ENCODE results near the gene SC5D.
A peak's percentile ranks its signal among the peaks of the same experiment; 100 is the strongest.

SC5D gene

DNA sequence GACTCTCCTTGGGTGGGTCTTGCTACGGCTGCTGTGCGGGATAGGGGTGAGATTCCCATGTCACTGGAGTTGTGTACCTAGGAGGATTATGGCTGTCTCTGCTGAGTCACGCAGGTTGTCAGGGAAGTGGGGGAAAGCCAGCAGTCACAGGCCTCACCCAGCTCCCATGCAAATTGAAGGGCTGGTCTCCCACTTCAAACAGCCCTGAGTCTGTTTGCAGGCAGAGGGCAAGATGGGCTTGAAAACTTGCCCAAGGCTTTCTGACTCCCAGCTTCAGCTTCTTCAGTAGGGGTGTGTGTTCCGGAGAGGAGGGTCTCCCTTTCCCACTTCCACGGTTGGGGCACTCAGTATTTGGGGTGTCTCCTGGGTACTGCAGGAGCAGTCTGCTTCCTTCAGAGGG is 10.9 kb upstream of the SC5D start:
- TF ChIP-seq POLR2AphosphoS5 (IDR thresholded peaks at IDR 0.05; ENCODE audit: borderline replicate concordance, low read depth, low read length) (no peak), EZH2 (IDR thresholded peaks at IDR 0.05) (no peak), FOXP2 (optimal IDR thresholded peaks at IDR 0.05; ENCODE audit: control extremely low read depth, extremely low read length, insufficient read depth) (no peak)
- no peak overlapping the region for H3K27ac ChIP-seq
- no peak overlapping the region for H3K4me3 ChIP-seq
- no peaks in the 10 kb centered on the region for H3K36me3 ChIP-seq (ENCODE audit: insufficient read depth, low read length)
- H3K9ac ChIP-seq (ENCODE audit: insufficient read length), result no peak overlapping the region
- no peaks in the 10 kb centered on the region for H3K9me3 ChIP-seq (ENCODE audit: low read depth, low read length)
- DNase-seq (ENCODE audit: low read depth, low spot score), result no peak

DNA sequence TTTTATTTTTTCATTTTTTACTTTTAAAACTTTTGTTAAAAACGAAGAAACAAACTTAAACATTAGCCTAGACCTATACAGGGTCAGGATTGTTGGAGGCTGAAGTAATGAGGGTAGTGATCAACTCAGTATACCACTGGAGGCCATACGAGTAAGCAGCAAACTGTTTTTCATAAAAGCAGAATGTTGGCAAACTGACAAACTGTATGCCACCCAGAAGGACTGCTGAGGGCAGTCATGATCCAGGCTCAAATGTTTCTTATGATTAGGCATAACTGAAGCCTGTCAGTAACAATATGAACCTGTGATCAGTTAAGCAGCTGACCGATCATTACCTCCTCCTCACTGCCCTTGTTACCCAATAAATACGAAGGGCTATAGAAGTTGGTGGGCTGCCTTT is 10.2 kb upstream of the SC5D start:
- TF ChIP-seq FOXP2 (optimal IDR thresholded peaks at IDR 0.05; ENCODE audit: control extremely low read depth, extremely low read length, insufficient read depth), result no peak
- H3K36me3 ChIP-seq (ENCODE audit: insufficient read depth, low read length), result no peaks in the 10 kb centered on the region
- DNase-seq (ENCODE audit: low read depth, low spot score), result no peak
- no peak overlapping the region for H3K9ac ChIP-seq (ENCODE audit: insufficient read length)
- no peaks in the 10 kb centered on the region for H3K9me3 ChIP-seq (ENCODE audit: low read depth, low read length)
- no peak overlapping the region for H3K27ac ChIP-seq
- no peak overlapping the region for H3K4me3 ChIP-seq

- Histone ChIP-seq H3K9me3 (ENCODE audit: low read depth, low read length) (no peaks in the 10 kb centered on the region), H3K4me3 (no peak overlapping the region), H3K9ac (ENCODE audit: insufficient read length) (no peak overlapping the region), H3K36me3 (ENCODE audit: insufficient read depth, low read length) (no peaks in the 10 kb centered on the region), H3K27ac (no peak overlapping the region)
- no peak for TF ChIP-seq FOXP2 (optimal IDR thresholded peaks at IDR 0.05; ENCODE audit: control extremely low read depth, extremely low read length, insufficient read depth)
- TF ChIP-seq EZH2 (IDR thresholded peaks at IDR 0.05), result no peak
- no peak for TF ChIP-seq POLR2AphosphoS5 (IDR thresholded peaks at IDR 0.05; ENCODE audit: borderline replicate concordance, low read depth, low read length)
- DNase-seq (ENCODE audit: low read depth, low spot score), result no peak
These were observed 9.6 kb upstream of the SC5D start for GRCh38 chr11:121282886-121283502.

DNA sequence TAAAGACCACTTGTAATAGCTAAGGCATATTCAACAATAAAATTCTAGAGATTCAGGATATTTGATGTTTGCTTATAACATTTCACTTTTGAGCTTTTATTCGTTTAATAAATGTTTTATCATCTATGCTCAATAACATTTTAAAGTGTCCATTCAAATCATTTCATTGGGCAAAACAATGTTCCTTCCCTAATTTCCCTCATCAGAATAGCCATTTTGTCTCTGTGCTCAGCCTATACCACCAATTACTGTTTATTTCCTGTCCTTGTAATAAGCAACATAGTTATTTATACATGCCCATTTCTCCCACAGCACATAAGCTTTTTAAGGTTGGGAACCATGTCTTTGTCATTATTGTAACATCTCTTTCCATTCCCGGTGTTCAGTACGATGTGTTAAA is 1.3 kb upstream of the SC5D start:
- Histone ChIP-seq H3K36me3 (ENCODE audit: insufficient read depth, low read length) (peaks cover 8% of the 10 kb centered on the region; the same call in 1 of the 2 replicates), H3K9ac (ENCODE audit: insufficient read length) (no peak overlapping the region), H3K27ac (no peak overlapping the region), H3K4me3 (no peak overlapping the region), H3K9me3 (ENCODE audit: low read depth, low read length) (no peaks in the 10 kb centered on the region)
- TF ChIP-seq FOXP2 (optimal IDR thresholded peaks at IDR 0.05; ENCODE audit: control extremely low read depth, extremely low read length, insufficient read depth), result no peak
- TF ChIP-seq EZH2 (IDR thresholded peaks at IDR 0.05), result no peak
- TF ChIP-seq POLR2AphosphoS5 (IDR thresholded peaks at IDR 0.05; ENCODE audit: borderline replicate concordance, low read depth, low read length), result no peak
- no peak for DNase-seq (ENCODE audit: low read depth, low spot score)

GRCh38 chr11:121291896-121292494 is 576 bp upstream of the SC5D start:
- Histone ChIP-seq H3K36me3 (ENCODE audit: insufficient read depth, low read length) (peaks cover 9% of the 10 kb centered on the region; the same call in 1 of the 2 replicates), H3K9ac (ENCODE audit: insufficient read length) (peak overlapping the region; percentile 74), H3K9me3 (ENCODE audit: low read depth, low read length) (no peaks in the 10 kb centered on the region), H3K4me3 (peak overlapping the region; percentile 95), H3K27ac (no peak overlapping the region)
- no peak for DNase-seq (ENCODE audit: low read depth, low spot score)
- TF ChIP-seq FOXP2 (optimal IDR thresholded peaks at IDR 0.05; ENCODE audit: control extremely low read depth, extremely low read length, insufficient read depth) (no peak), EZH2 (IDR thresholded peaks at IDR 0.05) (no peak), POLR2AphosphoS5 (IDR thresholded peaks at IDR 0.05; ENCODE audit: borderline replicate concordance, low read depth, low read length) (no peak)

- DNase-seq (ENCODE audit: low read depth, low spot score), result no peak
- H3K27ac ChIP-seq, result no peak overlapping the region
- no peaks in the 10 kb centered on the region for H3K9me3 ChIP-seq (ENCODE audit: low read depth, low read length)
- H3K9ac ChIP-seq (ENCODE audit: insufficient read length), result peak overlapping the region; percentile 86
- H3K36me3 ChIP-seq (ENCODE audit: insufficient read depth, low read length), result peaks cover 21% of the 10 kb centered on the region
- peak overlapping the region; percentile 95 for H3K4me3 ChIP-seq
- no peak for TF ChIP-seq POLR2AphosphoS5 (IDR thresholded peaks at IDR 0.05; ENCODE audit: borderline replicate concordance, low read depth, low read length)
- no peak for TF ChIP-seq EZH2 (IDR thresholded peaks at IDR 0.05)
- TF ChIP-seq FOXP2 (optimal IDR thresholded peaks at IDR 0.05; ENCODE audit: control extremely low read depth, extremely low read length, insufficient read depth), result no peak
These were observed 670 bp downstream of the SC5D start for GRCh38 chr11:121293288-121293594.

DNA sequence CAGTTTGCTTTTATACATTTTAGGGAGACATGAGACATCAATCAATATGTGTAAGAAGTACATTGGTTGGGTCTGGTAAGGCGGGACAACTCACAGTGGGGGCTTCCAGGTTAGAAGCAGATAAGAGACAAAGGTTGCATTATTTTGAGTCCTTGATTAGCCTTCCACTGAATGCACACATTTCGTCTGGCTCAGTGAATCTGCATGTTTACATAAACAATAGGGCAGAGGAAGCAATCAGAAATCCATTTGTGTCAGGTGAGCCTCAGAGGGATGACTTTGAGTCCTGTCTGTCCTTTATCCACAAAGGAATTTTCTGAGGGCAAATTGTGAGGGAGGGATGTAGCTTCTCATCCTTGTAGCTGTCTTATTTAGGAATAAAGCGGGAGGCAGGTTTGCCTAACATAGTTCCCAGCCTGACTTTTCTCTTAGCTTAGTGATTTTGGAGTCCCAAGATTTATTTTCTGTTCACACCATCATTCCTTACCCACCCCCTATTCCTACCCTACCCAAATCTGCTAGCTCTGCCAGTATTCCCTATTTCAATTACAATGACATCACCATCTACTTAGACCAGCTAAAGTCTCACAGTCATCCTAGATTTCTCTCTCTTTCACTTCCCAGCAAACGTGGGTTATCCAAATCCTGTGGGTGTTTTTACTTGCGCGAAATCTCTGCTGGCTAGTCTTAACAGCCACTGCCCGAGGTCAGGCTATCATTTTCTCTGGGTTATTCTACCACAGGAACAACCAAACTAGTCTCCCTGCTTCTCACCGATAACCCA is 2.9 kb downstream of the SC5D start:
- Histone ChIP-seq H3K27ac (no peak overlapping the region), H3K4me3 (no peak overlapping the region), H3K9ac (ENCODE audit: insufficient read length) (no peak overlapping the region), H3K36me3 (ENCODE audit: insufficient read depth, low read length) (peaks cover 25% of the 10 kb centered on the region), H3K9me3 (ENCODE audit: low read depth, low read length) (no peaks in the 10 kb centered on the region)
- DNase-seq (ENCODE audit: low read depth, low spot score), result no peak
- no peak for TF ChIP-seq POLR2AphosphoS5 (IDR thresholded peaks at IDR 0.05; ENCODE audit: borderline replicate concordance, low read depth, low read length)
- no peak for TF ChIP-seq EZH2 (IDR thresholded peaks at IDR 0.05)
- no peak for TF ChIP-seq FOXP2 (optimal IDR thresholded peaks at IDR 0.05; ENCODE audit: control extremely low read depth, extremely low read length, insufficient read depth)

GRCh38 chr11:121297872-121298271 is 5.3 kb downstream of the SC5D start:
- no peak overlapping the region for H3K9ac ChIP-seq (ENCODE audit: insufficient read length)
- no peak overlapping the region for H3K27ac ChIP-seq
- TF ChIP-seq POLR2AphosphoS5 (IDR thresholded peaks at IDR 0.05; ENCODE audit: borderline replicate concordance, low read depth, low read length), result no peak
- no peak for TF ChIP-seq EZH2 (IDR thresholded peaks at IDR 0.05)
- TF ChIP-seq FOXP2 (optimal IDR thresholded peaks at IDR 0.05; ENCODE audit: control extremely low read depth, extremely low read length, insufficient read depth), result no peak
- H3K9me3 ChIP-seq (ENCODE audit: low read depth, low read length), result no peaks in the 10 kb centered on the region
- peaks cover 25% of the 10 kb centered on the region for H3K36me3 ChIP-seq (ENCODE audit: insufficient read depth, low read length)
- DNase-seq (ENCODE audit: low read depth, low spot score), result no peak
- H3K4me3 ChIP-seq, result no peak overlapping the region
